NCI-H1417 treated with DMSO at 0.1 percent for 48 hours (cell line): ENCODE data around the gene WFDC5.
"Not testable (repeated sequence)": the region's sequence is repeated elsewhere in the genome, so short reads cannot be mapped to it uniquely, and the experiment has no call there.

Source experiments
- DNase-seq: peaks from one replicate; lab custom pipeline; 2025; lab: John Stamatoyannopoulos, UW

Gene WFDC5

DNA sequence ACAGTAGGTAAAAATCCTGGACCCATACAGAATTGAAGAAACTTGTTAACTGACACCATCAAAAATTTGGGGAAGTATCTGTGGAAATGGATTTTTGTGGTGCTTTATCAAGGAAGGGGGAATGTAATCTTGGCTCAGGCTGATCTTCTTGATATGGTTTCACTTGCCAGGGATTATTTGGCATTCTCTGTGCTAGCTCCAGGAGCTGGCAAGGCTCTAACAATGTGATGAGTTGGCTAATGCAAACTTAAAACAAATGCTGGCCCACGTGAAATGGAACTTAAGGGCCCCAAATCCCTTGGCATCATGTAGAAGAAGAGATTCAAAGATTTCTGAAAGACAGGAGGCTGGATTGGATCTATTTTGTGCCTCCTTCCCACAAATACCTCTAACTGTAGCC, 27.2 kb downstream of the WFDC5 start:
- DNase-seq: no peak

DNA sequence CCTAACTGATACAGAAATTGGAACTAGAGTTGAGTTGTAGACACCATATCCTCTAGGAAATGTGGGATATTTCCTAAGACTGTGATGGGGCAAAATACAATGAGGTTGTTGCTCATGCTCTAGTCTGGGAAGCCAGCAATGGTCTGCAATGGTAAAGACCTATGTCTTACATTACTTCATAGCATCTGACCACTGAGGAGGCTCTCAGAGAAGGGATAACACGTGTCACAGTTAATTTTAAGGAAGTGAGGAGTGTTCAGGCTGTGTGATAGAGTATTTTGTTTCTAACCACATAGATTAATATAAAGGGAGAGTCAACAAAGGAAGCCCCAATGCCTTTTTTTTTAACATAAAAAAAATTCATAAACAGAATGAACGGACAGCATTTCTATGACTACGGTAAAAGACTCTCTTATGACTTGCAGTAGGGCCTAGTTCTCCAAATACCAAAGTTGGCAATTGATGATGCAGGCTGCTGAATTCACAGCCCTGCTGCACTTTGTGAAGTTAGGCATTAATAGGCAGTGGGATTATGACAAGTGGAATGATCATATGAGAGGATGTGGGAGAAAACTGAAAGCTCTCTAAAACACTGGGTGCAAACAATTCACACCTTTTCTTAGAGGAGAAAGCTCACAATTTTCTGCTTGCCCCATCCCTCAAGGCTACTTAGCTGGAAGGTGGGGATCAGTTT, 27.7 kb downstream of the WFDC5 start:
- DNase-seq: no peak

DNA sequence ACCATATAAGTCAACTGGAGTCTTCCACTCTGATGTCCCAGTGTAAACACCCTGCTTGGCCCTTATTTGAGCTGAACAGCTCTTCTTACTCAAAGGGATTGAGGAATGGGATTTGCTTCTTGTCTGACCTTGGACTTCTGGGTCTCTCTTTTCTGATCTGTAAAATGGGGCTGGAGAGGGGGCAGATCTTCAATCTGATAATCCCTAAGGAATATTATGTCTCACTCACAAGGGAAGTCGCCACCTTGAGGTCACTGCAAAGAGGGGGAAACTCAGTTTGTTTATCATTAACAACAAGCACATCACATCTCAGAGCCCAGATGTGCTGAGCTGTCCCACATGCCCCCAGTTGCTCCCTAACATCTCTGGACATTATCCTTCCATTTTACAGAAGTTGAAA, 29.1 kb downstream of the WFDC5 start:
- DNase-seq: no peak

DNA sequence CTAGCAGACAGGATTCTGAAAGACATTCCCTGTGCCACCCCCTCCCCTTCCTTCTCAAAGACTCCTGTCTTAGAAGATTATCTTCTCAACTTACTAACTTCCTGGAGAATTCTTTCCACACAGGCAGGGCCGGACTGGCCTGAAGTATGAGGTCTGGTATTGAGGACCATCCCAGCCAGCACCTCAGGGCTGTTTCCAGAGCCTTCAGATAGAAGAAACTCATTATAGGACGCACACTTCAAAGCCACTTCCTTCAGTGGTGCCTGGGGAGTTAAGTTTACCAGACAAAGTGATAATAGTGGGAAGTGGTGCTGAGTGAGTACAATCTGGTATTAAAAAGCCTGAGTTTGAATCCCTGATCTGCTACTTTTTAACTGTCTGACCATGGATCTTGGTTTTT, 29.7 kb downstream of the WFDC5 start:
- DNase-seq: no peak

DNA sequence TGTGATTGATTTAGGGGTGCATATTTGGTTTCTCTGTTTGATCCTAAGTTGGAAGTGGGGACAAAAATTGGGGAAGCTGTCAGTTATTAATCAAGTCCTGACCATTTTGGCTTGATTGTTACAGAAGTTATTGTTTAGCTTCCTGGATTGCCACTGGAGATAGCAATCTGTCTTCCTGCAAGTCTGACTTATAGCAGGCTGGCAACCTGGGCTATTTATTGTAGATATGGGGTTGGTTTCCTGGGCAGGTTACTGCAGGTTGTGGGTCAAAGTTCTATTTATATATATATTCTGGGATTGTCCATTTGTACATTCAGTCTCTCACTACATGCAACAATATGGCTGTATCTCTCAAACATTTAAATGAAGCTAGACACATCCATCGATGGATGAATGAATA, 31.8 kb downstream of the WFDC5 start:
- DNase-seq: no peak

DNA sequence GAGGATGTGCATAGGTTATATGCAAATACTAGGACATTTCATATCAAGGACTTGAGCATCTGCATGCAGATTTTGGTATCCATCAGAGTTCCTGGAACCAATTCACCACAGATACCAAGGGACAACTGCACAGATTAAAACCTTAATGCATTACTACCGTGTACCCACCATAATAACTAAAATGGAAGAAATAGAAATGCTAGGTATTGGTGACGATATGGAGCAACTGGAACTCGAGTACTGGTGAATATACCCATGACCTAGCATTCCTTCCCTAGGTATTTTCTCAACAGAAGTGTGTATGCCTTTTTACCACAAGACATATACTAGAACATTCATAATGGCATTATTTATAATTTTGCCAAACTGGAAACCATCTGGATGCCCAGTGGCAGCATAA, 32.5 kb downstream of the WFDC5 start:
- no peak for DNase-seq

DNA sequence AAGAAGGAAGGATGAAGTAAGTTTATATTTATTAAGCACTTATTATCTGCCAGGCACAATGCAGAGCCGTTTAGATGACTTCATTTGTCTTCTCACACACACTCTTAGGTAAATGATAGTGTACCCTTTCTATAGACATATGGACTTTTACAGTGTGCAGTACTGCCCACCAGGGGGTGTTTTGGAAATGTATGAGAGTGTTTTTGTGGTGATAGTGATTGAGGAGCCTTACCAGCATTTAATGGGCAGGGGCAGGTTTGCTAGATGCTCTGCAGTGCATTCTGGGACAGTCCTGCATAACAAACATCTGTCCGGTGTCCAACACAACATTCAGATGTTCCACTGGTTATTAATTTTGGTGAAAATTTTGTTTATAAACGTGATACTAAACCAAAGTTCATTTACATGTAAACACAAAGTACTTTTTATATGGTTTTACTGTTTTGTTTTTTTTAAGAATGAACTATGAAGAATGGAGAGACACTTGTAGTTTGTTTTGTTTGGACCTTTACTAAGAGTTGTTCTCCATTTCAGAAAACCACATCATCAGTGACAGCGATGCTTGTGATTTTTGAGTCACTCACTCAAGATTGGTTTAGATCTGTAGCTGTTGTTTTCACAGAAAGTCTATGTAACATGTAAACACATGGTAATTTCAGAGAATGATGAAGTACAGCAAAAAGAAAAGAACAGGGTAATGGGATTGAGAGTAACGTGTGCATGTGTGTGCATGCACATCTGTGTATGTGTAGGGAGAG, 33.9 kb downstream of the WFDC5 start:
- DNase-seq: no peak

DNA sequence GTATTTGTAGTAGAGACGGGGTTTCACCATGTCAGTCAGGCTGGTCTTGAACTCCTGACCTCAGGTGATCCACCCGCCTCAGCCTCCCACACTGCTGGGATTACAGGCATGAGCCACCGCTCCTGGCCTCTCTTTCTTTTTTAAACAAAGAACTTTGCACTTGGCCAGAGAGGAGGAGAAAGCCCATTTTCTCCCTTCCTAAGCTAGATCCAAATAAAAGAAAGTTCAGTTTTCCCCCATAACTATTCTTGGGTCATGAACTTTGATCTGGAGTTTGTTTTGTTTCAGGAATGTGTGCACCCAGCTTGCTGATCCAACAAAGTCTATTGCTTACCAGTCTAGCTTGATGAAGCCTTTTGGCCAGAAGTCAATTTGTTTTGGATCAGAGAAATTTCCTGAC, 37.4 kb downstream of the WFDC5 start:
- no peak for DNase-seq

DNA sequence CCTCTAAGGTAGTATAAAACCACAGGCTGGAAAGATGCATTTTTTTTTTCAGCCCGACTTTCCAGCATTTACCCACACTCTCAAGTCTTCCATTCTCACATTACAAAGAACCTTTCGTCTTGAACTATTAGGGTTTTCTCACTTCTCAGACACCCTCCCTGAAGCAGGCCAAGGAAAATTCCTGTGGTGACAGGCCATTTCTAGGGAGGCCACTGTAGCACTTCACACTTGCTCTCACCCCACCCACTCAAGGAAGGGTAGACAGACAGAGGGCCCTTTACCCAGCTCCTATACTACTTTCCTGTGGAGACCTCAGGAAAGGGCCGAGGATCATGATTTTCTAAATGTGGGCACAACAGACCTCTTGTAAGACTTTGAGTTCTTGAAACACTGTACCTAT, 41.8 kb downstream of the WFDC5 start:
- no peak for DNase-seq

DNA sequence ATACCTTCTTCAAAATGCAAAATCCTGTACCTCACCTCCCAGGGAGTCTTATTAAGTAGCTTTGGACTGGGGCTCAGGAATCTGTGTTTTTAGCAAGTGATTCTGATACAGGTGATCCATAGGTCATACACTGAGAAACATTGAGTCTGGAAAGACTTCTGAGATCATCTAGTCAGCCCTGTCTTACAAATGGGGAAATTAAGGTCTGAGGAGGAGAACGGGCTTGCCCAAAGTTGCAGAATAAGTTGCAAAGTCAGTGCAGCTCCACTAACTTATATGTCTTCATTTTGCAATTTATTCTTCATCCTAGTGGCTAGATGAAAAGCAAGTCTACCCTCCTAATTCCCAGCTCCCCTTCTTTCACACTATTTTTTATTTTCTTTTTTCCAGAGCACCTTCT, 42.9 kb downstream of the WFDC5 start:
- no peak for DNase-seq

DNA sequence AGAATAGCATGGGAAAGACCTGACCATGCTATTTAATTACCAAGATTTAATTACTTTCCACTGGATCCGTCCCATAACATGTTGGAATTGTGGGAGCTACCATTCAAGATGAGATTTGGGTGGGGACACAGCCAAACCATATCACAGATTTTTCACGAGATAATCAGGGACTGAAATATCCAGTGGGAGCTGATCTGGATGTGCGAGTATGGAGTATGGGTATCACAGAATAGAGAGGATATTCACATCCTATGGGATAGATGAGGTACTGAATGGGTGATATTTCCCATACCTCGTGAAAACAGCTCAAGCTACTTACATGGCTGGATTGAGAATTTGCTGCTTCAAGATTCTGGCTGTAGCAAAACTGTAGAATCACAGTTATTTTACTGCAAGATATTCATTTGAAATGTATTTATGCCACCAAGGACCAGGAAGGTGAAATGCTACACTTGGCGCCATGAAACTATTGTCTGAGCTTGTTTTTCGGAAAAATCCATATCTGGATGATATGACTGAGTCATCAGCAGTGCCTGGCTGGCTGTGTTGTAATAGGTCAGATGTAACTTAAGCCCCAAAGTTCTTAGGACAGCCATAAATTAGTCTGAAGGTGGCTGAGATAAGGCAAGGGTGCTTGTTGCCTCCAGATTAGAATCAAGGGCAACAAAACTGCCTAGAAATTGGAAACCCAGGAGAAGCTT, 43.9 kb downstream of the WFDC5 start:
- no peak for DNase-seq

DNA sequence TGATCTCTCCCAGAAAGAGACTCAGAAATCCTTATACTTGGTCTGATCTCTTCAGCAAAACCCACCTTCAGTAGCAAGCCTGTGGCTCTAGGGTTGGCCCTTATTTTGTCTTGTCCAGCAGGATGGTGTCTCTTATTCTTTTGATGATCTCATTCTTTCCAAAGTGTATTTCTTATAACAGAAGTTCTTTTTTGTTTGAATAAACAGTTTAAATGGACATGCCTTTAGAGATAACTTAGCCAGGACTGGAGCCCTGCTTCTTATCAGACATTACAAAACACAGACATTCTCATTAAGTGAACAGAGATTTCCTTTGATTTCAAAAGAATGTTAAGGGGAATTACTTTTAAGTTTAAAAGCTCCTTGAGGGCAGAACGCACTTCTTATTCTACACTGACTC, 45.7 kb downstream of the WFDC5 start:
- no peak for DNase-seq

DNA sequence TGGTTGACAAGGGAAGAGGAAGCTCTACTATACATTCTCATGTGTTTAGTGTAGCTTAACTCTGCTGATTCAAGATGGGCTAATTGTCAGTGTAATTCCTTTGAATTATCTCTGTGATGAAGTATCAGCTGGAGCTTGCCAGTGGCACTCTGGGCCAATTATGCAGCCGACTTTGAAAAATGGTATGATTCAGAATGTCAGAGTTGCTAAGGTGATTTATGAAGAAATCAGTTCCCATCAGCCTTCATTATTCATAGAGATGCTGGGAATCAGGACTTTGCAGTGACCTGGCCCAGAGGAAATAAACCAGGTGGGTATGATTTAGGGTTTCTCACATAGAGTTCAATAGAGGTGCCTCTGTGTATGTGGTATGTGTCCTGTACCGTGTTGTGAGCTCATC, 47.4 kb downstream of the WFDC5 start:
- DNase-seq: no peak

DNA sequence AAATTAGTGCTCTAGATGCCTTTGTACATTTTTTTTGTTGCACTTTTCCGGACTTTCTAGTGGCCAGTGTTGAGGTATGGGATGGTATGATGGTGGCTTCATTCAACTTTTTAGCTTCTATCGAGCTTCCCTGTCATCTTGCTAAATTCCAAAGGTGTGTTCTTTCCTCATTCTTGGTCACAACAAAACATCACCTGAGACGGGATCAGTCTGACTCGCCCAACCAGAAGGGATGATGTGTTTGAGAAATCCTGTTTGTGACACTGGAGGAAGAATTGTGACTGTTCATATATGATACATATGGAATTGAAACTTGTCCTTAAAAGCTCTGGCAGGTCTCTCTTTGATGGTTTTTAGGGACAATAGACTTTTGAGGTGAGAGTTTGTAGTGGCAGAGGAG, 47.9 kb downstream of the WFDC5 start:
- DNase-seq: no peak

DNA sequence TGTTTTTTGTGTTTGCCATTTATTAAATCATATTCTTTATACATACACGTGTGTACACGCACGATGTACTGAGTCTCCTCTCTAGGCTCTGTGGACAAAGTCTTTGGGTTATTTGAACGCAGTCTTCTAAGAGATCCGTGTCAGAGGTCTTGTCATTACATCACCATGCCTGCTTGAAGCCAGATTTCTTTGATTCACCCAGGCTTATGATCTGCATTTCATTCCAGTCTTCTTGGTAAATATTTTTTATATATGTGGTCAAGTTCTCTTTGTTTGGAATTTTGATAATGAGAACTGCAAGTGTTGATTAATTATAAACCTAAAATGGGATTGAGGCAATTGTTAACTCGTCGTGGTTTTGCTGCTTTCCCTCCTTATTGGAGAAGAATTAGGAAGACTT, 48.6 kb downstream of the WFDC5 start:
- DNase-seq: no peak

DNA sequence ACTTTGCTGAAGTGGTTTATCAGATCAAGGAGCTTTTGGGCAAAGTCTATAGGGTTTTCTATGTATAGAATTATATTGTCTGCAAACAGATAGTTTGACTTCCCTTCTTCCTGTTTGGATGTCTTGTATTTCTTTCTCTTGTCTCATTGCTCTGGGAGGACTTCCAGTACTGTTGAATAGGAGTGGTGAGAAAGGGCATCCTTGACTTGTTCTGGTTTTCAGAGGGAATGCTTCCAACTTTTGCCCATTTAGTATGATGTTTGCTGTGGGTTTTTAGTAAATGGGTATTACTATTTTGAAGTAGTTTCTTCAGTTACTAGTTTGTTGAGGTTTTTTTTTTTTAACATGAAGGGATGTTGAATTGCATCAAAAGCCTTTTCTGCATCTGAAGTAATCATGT, 50.2 kb downstream of the WFDC5 start:
- DNase-seq: no peak

DNA sequence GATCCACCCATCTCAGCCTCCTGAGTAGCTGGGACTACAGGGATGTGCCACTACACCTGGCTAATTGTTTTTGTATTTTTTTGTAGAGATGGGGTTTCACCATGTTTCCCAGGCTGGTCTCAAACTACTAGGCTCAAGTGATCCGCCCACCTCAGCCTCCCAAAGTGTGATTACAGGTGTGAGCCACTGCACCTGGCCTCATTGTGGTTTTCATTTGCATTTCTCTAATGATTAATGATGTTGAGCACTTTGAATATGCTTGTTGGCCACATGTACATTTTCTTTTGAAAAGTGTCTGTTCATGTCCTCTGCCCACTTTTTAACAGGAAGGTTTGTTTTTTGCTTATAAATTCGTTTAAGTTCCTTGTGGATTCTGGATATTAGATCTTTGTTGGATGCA, 51.9 kb downstream of the WFDC5 start:
- not testable (repeated sequence) for DNase-seq

DNA sequence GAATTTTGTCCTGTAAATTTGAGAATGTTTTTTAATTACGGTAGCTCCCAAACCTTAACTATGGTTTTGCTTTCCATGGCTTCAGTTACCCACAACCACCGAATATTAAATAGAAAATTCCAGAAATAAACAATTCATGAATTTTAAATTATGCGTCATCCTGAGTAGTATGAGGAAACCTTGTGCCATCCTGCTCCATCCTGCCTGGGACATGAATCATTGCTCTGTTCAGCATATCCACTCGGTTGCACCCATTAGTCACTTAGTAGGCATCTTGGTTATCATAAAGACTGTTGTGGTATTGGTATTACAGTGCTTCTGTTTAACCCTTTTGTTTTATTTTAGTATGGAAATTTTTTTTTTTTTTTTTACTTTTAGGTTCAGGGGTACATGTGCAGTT, 53.7 kb downstream of the WFDC5 start:
- DNase-seq: no peak

DNA sequence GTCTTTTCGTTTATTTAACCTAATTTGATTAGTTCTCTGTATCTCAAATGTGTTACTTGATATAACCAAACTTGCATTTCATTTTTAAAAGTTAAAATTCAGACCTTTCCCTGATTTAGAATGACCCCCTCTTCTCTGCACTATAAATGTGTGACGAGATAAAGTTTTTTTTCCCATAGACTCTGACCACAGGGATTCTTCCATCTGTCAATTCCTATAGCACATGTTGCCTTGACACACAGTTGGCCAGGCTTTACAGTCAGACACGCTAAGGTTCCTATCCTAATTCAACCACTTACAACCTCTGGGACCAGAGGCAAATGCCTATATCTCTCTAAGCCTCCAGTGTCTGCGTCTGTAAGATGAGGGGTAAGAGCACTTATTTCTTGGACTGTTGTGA, 54.7 kb downstream of the WFDC5 start:
- no peak for DNase-seq
